Activated naive CD8-positive, alpha-beta T cell treated with anti-CD3 and anti-CD28 coated beads for 36 hours (primary cell): ENCODE data around the gene KPNA3. TPM values are rescaled to one million over a fixed set of nuclear protein-coding genes. Genes with fewer than 3 reads are reported as not detected.
"Not testable (repeated sequence)": the region's sequence is repeated elsewhere in the genome, so short reads cannot be mapped to it uniquely, and the experiment has no call there.

Experiments used
- DNase-seq: peaks from one replicate; pipeline ENCODE4 v3.0.0; 2021
- H3K27ac Mint-ChIP-seq: one replicate; pipeline ENCODE4 v1.8.0; 2022; ENCODE audit warnings: mild to moderate bottlenecking, moderate library complexity, mixed read lengths
- H3K27me3 Mint-ChIP-seq: one replicate; pipeline ENCODE4 v1.8.0; 2022; ENCODE audit warnings: mild to moderate bottlenecking, mixed read lengths
- H3K36me3 Mint-ChIP-seq: one replicate; pipeline ENCODE4 v1.8.0; 2021; ENCODE audit warnings: mild to moderate bottlenecking, mixed read lengths
- H3K4me1 Mint-ChIP-seq: one replicate; pipeline ENCODE4 v1.8.0; 2021; ENCODE audit warnings: mixed read lengths
- H3K4me3 Mint-ChIP-seq: one replicate; pipeline ENCODE4 v1.8.0; 2022; ENCODE audit warnings: mild to moderate bottlenecking, moderate library complexity, mixed read lengths
- H3K9me3 Mint-ChIP-seq: one replicate; pipeline ENCODE4 v1.8.0; 2022; ENCODE audit warnings: mixed read lengths
- total RNA-seq, 2 experiments: library from RNA; stranded (reverse); gene quantifications; one replicate each; pipeline ENCODE4 v1.2.3, GENCODE V29; 2021

KPNA3 gene
- total RNA-seq, 2 experiments from 2014 or later, result 65.9 to 67.0 TPM

- no peak overlapping the region for H3K27ac Mint-ChIP-seq
- H3K4me1 Mint-ChIP-seq, result peaks cover 2% of the 10 kb centered on the region
Measured at GRCh38 chr13:49746111-49746510, 46.4 kb downstream of the KPNA3 start.

GRCh38 chr13:49740870-49741269 is 51.6 kb downstream of the KPNA3 start:
- DNase-seq, result no peak
- Mint-ChIP-seq H3K4me1 (no peaks in the 10 kb centered on the region), H3K4me3 (no peak overlapping the region), H3K9me3 (no peaks in the 10 kb centered on the region), H3K27ac (no peak overlapping the region), H3K27me3 (no peaks in the 10 kb centered on the region), H3K36me3 (peaks cover 8% of the 10 kb centered on the region)

More at GRCh38 chr13:49746111-49746510, 46.4 kb downstream of the KPNA3 start:
- H3K27me3 Mint-ChIP-seq, result no peaks in the 10 kb centered on the region
- peaks cover 11% of the 10 kb centered on the region for H3K36me3 Mint-ChIP-seq
- no peak for DNase-seq
- H3K4me3 Mint-ChIP-seq, result no peak overlapping the region
- no peaks in the 10 kb centered on the region for H3K9me3 Mint-ChIP-seq

DNA sequence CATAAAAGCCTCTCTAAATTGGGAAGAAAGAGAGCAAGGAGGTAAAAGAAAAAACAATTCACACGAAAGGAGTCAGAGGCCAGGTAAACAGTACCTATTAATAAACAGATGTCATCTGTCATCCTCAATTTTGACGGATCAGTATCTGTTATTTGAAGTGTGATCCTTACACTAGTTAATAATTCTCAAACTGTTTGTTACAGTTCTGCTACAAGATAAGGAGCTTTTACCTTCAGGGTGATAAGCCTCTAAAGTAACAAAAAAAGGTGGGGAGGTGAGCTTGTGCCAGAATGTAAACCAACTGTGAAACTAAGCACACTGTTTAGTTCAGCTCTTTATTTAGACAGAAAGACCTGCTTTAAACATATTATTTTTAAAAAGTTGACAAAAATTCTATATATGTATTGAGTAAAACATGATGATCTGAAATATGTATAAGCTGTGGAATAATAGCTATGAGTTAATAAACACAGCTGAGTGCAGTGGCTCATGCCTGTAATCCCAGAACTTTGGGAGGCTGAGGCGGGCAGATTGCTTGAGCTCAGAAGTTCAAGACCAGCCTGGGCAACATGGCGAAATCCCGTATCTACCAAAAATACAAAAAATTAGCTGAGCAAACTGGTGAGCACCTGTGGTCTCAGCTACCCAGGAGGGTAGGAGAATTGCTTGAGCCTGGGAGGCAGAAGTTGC is 52.8 kb downstream of the KPNA3 start:
- Mint-ChIP-seq H3K36me3 (peaks cover 4% of the 10 kb centered on the region), H3K27ac (no peak overlapping the region), H3K4me3 (no peak overlapping the region), H3K4me1 (no peaks in the 10 kb centered on the region), H3K27me3 (no peaks in the 10 kb centered on the region), H3K9me3 (no peaks in the 10 kb centered on the region)
- DNase-seq, result no peak

- Mint-ChIP-seq H3K36me3 (peaks cover 5% of the 10 kb centered on the region), H3K9me3 (no peaks in the 10 kb centered on the region), H3K4me1 (no peaks in the 10 kb centered on the region), H3K27ac (no peak overlapping the region), H3K4me3 (no peak overlapping the region), H3K27me3 (no peaks in the 10 kb centered on the region)
- DNase-seq, result no peak
Measured at GRCh38 chr13:49733181-49733951, 59.1 kb downstream of the KPNA3 start.

- H3K27me3 Mint-ChIP-seq, result no peaks in the 10 kb centered on the region
- no peak overlapping the region for H3K4me3 Mint-ChIP-seq
- no peaks in the 10 kb centered on the region for H3K9me3 Mint-ChIP-seq
- no peak for DNase-seq
- H3K4me1 Mint-ChIP-seq, result no peaks in the 10 kb centered on the region
- H3K36me3 Mint-ChIP-seq, result peaks cover 16% of the 10 kb centered on the region
- no peak overlapping the region for H3K27ac Mint-ChIP-seq
Measured at GRCh38 chr13:49731766-49732165, 60.7 kb downstream of the KPNA3 start.

GRCh38 chr13:49716615-49717014 is 75.9 kb downstream of the KPNA3 start:
- Mint-ChIP-seq H3K27ac (no peak overlapping the region), H3K9me3 (peaks cover 12% of the 10 kb centered on the region), H3K27me3 (no peaks in the 10 kb centered on the region), H3K36me3 (peaks cover 46% of the 10 kb centered on the region), H3K4me1 (peaks cover 4% of the 10 kb centered on the region), H3K4me3 (no peak overlapping the region)
- DNase-seq, result no peak

- Mint-ChIP-seq H3K9me3 (peaks cover 12% of the 10 kb centered on the region), H3K27me3 (no peaks in the 10 kb centered on the region), H3K27ac (no peak overlapping the region), H3K4me3 (no peak overlapping the region), H3K4me1 (peaks cover 4% of the 10 kb centered on the region), H3K36me3 (peaks cover 50% of the 10 kb centered on the region)
- no peak for DNase-seq
Measured at GRCh38 chr13:49714757-49715156, 77.7 kb downstream of the KPNA3 start.

DNA sequence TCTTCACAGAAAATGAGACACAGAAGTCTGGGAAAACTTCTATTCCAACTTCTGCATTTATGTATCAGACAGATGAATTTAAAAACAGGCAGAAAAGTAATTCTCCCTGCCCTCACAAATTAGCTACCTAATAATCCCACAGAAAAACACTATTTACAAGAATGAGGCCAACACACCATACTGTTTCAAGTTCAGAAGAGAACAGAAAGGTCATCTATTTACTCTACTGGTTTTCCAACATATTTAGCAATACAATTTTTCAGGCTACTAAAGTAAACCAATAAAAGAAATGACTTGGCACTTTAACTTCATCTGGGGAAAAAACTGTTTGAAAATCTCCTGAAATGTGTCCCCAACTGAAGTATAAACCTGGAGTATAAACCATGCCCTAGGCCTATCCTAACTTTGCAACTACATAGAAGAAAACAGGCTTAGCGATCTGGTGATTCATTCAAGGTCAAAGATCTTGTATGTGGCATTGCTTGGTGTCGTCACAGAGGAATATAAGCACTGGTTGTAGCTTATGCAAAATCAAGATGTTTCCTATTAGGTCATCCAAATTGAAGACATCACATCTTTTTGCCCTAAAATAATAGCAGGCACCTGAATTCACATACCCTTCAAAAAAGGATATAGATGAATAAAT is 81.1 kb downstream of the KPNA3 start:
- peaks cover 4% of the 10 kb centered on the region for H3K4me1 Mint-ChIP-seq
- no peak overlapping the region for H3K27ac Mint-ChIP-seq
- no peaks in the 10 kb centered on the region for H3K27me3 Mint-ChIP-seq
- peaks cover 6% of the 10 kb centered on the region for H3K9me3 Mint-ChIP-seq
- no peak for DNase-seq
- H3K4me3 Mint-ChIP-seq, result no peak overlapping the region
- H3K36me3 Mint-ChIP-seq, result peaks cover 34% of the 10 kb centered on the region

DNA sequence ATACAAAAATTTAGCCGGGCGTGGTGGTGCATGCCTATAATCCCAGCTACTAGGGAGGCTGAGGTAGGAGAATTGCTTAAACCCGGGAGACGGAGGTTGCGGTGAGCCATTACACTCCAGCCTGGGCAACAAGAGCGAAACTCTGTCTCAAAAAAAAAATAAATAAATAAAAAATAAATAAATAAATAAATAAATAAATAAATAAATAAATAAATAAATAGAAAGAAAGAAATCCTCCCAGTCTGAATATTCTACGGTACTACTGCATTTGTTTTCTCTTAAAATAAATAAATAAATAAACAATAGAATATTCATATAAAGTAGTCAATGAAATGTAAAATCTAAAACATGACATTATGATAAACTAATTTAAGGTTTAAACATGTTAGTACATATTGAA is 88.2 kb downstream of the KPNA3 start:
- peaks cover 16% of the 10 kb centered on the region for H3K36me3 Mint-ChIP-seq
- H3K4me3 Mint-ChIP-seq, H3K27me3 Mint-ChIP-seq, H3K4me1 Mint-ChIP-seq, H3K9me3 Mint-ChIP-seq, DNase-seq, H3K27ac Mint-ChIP-seq: not testable (repeated sequence)

DNA sequence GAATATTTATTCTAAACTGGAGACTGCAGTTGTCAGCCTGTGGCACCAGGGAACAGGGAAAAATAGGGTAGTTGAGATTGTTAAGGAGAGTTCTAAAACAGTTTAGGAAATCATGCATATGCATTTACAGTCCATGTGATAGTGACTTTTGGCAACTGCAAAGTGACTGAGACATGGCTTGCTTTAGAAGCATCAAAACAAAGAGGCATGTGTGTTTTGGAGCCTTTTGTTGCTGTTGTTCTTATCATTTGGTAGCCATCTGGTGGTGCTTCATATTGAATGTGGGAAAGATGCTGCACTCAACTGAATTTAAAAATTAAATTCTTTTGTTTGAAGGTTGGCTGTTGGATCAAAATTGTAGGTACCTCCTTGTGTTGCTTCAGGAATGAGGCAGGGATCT is 91.0 kb downstream of the KPNA3 start:
- Mint-ChIP-seq H3K4me1 (no peaks in the 10 kb centered on the region), H3K4me3 (no peak overlapping the region), H3K27ac (no peak overlapping the region), H3K36me3 (peaks cover 11% of the 10 kb centered on the region), H3K9me3 (no peaks in the 10 kb centered on the region), H3K27me3 (no peaks in the 10 kb centered on the region)
- no peak for DNase-seq

GRCh38 chr13:49697468-49697867 is 95.0 kb downstream of the KPNA3 start:
- peaks cover 7% of the 10 kb centered on the region for H3K36me3 Mint-ChIP-seq
- no peak overlapping the region for H3K4me3 Mint-ChIP-seq
- no peaks in the 10 kb centered on the region for H3K9me3 Mint-ChIP-seq
- peaks cover 2% of the 10 kb centered on the region for H3K4me1 Mint-ChIP-seq
- no peak for DNase-seq
- no peaks in the 10 kb centered on the region for H3K27me3 Mint-ChIP-seq
- H3K27ac Mint-ChIP-seq, result no peak overlapping the region

GRCh38 chr13:49694446-49694845 is 98.0 kb downstream of the KPNA3 start:
- Mint-ChIP-seq H3K27ac (no peak overlapping the region), H3K4me3 (no peak overlapping the region)

DNA sequence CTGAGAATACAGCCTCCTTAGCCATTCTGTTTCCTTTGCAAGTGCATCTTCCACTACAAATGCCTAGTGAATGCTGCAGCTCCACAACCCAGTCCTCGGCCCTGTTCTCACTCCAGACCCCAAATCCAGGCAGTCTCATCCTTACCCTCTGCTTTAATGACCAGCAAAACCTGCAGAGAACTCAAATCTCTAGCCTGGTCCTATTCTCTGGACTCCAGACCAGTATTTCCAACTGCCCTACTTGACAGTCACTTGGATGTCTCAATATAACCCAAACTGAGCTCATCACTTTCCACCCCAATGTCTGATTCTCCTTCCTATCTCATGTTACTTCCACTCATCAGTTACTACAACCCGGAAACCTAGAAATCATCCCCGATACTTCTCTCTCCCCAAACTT is 98.6 kb downstream of the KPNA3 start:
- peaks cover 17% of the 10 kb centered on the region for H3K4me1 Mint-ChIP-seq
- H3K27ac Mint-ChIP-seq, result no peak overlapping the region
- H3K9me3 Mint-ChIP-seq, result no peaks in the 10 kb centered on the region
- DNase-seq, result no peak
- no peaks in the 10 kb centered on the region for H3K27me3 Mint-ChIP-seq
- H3K36me3 Mint-ChIP-seq, result peaks cover 4% of the 10 kb centered on the region
- H3K4me3 Mint-ChIP-seq, result no peak overlapping the region

More at GRCh38 chr13:49694446-49694845, 98.0 kb downstream of the KPNA3 start:
- Mint-ChIP-seq H3K27me3 (no peaks in the 10 kb centered on the region), H3K9me3 (no peaks in the 10 kb centered on the region), H3K4me1 (peaks cover 17% of the 10 kb centered on the region), H3K36me3 (peaks cover 3% of the 10 kb centered on the region)
- DNase-seq, result no peak

- Mint-ChIP-seq H3K9me3 (no peaks in the 10 kb centered on the region), H3K4me3 (no peak overlapping the region), H3K27me3 (no peaks in the 10 kb centered on the region), H3K4me1 (peaks cover 17% of the 10 kb centered on the region), H3K27ac (no peak overlapping the region), H3K36me3 (peaks cover 7% of the 10 kb centered on the region)
- DNase-seq, result no peak
Measured at GRCh38 chr13:49693191-49693733, 99.2 kb downstream of the KPNA3 start.
